OCI-LY7 (cell line): ENCODE results near the gene CKMT2.

ENCODE experiments used
- CTCF ChIP-seq: fragments of 200-600 bp; sonication (generic); conservative IDR thresholded peaks from 2 replicates; pipeline ENCODE4 v1.5.1; 2014; ENCODE audit warnings: mild to moderate bottlenecking, antibody characterized with exemption, low read length, moderate library complexity, mixed read lengths
- EZH2phosphoT487 ChIP-seq: fragments of 200-600 bp; sonication (generic); IDR thresholded peaks from 2 replicates; pipeline ENCODE4 v1.6.1; 2018; ENCODE audit warnings: low read depth, borderline replicate concordance, mild to moderate bottlenecking, mixed run types, antibody characterized with exemption, low read length, moderate library complexity, mixed read lengths

GRCh38 chr5:81212211-81212751, 20.8 kb upstream of the CKMT2 start:
- TF ChIP-seq CTCF (no peak), EZH2phosphoT487 (no peak)
